Type B pancreatic cell (in vitro differentiated cells): ENCODE results near the gene MAGI1. TPM values are rescaled to one million over a fixed set of nuclear protein-coding genes. Genes with fewer than 3 reads are reported as not detected.
A peak's percentile ranks its signal among the peaks of the same experiment; 100 is the strongest.

Source experiments
- DNase-seq: peaks from one replicate; pipeline ENCODE4 v3.0.0; 2021; ENCODE audit warnings: mixed read lengths; ENCODE audit not compliant: unreplicated experiment; ENCODE audit errors: extremely low spot score
- H3K27ac Mint-ChIP-seq: 2 replicates; pipeline ENCODE4 v1.8.0; 2021; ENCODE audit warnings: mild to moderate bottlenecking, mixed read lengths
- H3K27me3 Mint-ChIP-seq: 2 replicates; pipeline ENCODE4 v1.8.0; 2021; ENCODE audit warnings: mixed read lengths
- H3K36me3 Mint-ChIP-seq: 2 replicates; pipeline ENCODE4 v1.8.0; 2021; ENCODE audit warnings: mixed read lengths
- H3K4me1 Mint-ChIP-seq: one replicate; pipeline ENCODE4 v1.8.0; 2021; ENCODE audit warnings: mixed read lengths; ENCODE audit not compliant: unreplicated experiment
- H3K4me3 Mint-ChIP-seq: 2 replicates; pipeline ENCODE4 v1.8.0; 2021; ENCODE audit warnings: mild to moderate bottlenecking, mixed read lengths
- H3K9me3 Mint-ChIP-seq: 2 replicates; pipeline ENCODE4 v1.8.0; 2021; ENCODE audit warnings: mixed read lengths
- total RNA-seq: library from RNA; stranded (reverse); gene quantifications from 2 replicates; pipeline ENCODE4 v1.2.1, GENCODE V29; 2021; ENCODE audit warnings: low replicate concordance
- TF ChIP-seq, protein P1 (sequence below): fragments of 200-600 bp; sonication (generic); conservative IDR thresholded peaks from 2 replicates; pipeline ENCODE4 v1.5.0; 2021; ENCODE audit warnings: antibody characterized with exemption, mild to moderate bottlenecking

The MAGI1 gene
- total RNA-seq, 1 donor from 2014 or later, result 53.1 TPM

GRCh38 chr3:65953881-65954733 is 84.6 kb downstream of the MAGI1 start:
- Mint-ChIP-seq H3K4me1 (peaks cover 51% of the 10 kb centered on the region), H3K4me3 (peak overlapping the region; percentile 79), H3K27ac (peak overlapping the region; percentile 99), H3K36me3 (peaks cover 7% of the 10 kb centered on the region), H3K9me3 (peaks cover 4% of the 10 kb centered on the region), H3K27me3 (no peaks in the 10 kb centered on the region)
- TF ChIP-seq, protein P1, sequence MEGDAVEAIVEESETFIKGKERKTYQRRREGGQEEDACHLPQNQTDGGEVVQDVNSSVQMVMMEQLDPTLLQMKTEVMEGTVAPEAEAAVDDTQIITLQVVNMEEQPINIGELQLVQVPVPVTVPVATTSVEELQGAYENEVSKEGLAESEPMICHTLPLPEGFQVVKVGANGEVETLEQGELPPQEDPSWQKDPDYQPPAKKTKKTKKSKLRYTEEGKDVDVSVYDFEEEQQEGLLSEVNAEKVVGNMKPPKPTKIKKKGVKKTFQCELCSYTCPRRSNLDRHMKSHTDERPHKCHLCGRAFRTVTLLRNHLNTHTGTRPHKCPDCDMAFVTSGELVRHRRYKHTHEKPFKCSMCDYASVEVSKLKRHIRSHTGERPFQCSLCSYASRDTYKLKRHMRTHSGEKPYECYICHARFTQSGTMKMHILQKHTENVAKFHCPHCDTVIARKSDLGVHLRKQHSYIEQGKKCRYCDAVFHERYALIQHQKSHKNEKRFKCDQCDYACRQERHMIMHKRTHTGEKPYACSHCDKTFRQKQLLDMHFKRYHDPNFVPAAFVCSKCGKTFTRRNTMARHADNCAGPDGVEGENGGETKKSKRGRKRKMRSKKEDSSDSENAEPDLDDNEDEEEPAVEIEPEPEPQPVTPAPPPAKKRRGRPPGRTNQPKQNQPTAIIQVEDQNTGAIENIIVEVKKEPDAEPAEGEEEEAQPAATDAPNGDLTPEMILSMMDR, result no peak
- DNase-seq, result no peak

GRCh38 chr3:65953301-65953812 is 85.4 kb downstream of the MAGI1 start:
- TF ChIP-seq, protein P1, result no peak
- no peaks in the 10 kb centered on the region for H3K27me3 Mint-ChIP-seq
- peaks cover 55% of the 10 kb centered on the region for H3K4me1 Mint-ChIP-seq
- H3K36me3 Mint-ChIP-seq, result peaks cover 7% of the 10 kb centered on the region
- peak overlapping the region; percentile 79 for H3K4me3 Mint-ChIP-seq
- peak; percentile 72 for DNase-seq
- H3K27ac Mint-ChIP-seq, result peak overlapping the region; percentile 99
- H3K9me3 Mint-ChIP-seq, result peaks cover 4% of the 10 kb centered on the region

DNA sequence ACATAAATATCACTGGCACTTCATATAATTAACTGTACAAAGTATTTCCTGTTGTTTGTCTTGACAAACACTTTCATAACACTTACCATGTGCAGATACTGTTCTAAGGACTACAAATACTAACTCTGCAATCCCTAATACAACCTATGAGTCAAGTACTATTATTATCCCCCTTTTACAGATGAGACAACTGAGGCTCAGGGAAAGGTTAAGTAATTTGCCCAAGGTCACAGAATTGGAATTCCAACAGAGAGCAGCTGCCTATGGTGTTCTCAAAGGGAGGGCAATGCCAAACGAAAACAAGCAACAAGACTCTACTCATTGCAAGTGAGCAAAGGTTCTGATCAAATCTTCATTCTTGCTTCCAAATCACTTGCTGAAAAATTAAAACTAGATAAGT is 85.9 kb downstream of the MAGI1 start:
- H3K27ac Mint-ChIP-seq, result peak overlapping the region; percentile 99
- no peaks in the 10 kb centered on the region for H3K9me3 Mint-ChIP-seq
- H3K4me1 Mint-ChIP-seq, result peaks cover 55% of the 10 kb centered on the region
- TF ChIP-seq, protein P1, result no peak
- H3K36me3 Mint-ChIP-seq, result peaks cover 4% of the 10 kb centered on the region
- no peaks in the 10 kb centered on the region for H3K27me3 Mint-ChIP-seq
- H3K4me3 Mint-ChIP-seq, result peak overlapping the region; percentile 79
- no peak for DNase-seq

GRCh38 chr3:65951836-65952505 is 86.7 kb downstream of the MAGI1 start:
- Mint-ChIP-seq H3K4me3 (peak overlapping the region; percentile 53), H3K27me3 (no peaks in the 10 kb centered on the region), H3K9me3 (no peaks in the 10 kb centered on the region), H3K27ac (peak overlapping the region; percentile 99), H3K36me3 (peaks cover 4% of the 10 kb centered on the region), H3K4me1 (peaks cover 58% of the 10 kb centered on the region)
- TF ChIP-seq, protein P1, result no peak
- DNase-seq, result no peak

DNA sequence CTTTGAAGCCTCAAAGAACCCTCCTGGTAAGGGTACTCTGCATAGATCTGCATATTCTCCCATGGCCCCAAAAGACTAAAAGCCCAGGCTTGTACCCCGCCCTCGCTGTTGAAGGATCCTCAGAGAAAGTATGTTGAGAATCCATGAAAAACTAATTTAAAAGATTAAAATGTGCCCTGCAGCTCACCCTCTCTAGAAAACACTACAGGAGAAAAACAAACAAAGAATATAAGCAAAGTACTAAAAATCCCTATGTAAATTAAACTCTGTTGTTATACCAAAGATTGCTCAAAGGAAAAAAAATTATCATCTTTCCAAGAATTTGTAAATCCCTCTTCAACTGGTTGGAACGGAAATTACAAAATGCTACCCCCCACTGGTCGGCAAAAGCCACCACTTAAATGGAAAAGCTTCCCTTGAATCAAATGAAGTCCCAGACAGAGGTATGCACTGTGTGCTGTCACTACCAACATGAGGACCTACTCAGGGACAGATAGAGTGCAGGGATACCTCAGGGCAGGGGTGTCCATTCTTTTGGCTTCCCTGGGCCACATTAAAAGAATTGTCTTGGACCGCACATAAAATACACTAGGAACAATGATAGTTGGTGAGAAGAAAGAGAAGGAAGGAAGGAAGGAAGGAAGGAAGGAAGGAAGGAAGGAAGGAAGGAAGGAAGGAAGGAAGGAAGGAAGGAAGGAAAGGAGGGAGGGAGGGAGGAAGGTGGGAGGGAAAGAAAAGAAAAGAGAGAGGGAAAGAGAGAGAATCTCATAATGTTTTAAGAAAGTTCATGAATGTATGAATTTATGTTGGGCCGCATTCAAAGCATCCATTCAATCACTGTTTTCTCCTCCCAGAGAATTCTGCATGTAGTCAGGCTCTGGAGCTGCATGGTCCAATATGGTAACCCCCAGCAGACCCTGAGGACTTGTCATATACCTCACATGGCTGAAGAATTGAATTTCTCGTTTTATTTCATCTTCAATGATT is 88.1 kb downstream of the MAGI1 start:
- Mint-ChIP-seq H3K27ac (peak overlapping the region; percentile 76), H3K4me1 (peaks cover 59% of the 10 kb centered on the region), H3K27me3 (no peaks in the 10 kb centered on the region), H3K9me3 (no peaks in the 10 kb centered on the region), H3K4me3 (peak overlapping the region; percentile 69), H3K36me3 (peaks cover 4% of the 10 kb centered on the region)
- TF ChIP-seq, protein P1, result no peak
- DNase-seq, result no peak
